Testis (tissue), 3 donors: Measurements from ENCODE around the gene BRD2. TPM values are rescaled to one million over a fixed set of nuclear protein-coding genes. Genes with fewer than 3 reads are reported as not detected.
A peak's percentile ranks its signal among the peaks of the same experiment; 100 is the strongest.

Source experiments
- DNase-seq: peaks from one replicate; pipeline ENCODE4 v3.0.0-alpha.2; 2019
- H3K27ac ChIP-seq, 2 donors: fragments of 200-600 bp; sonication (generic); one replicate each; pipeline ENCODE4 v1.5.1; 2019
- H3K27me3 ChIP-seq: fragments of 200-600 bp; sonication (generic); one replicate; pipeline ENCODE4 v1.5.1; 2019
- H3K36me3 ChIP-seq: fragments of 200-600 bp; sonication (generic); one replicate; pipeline ENCODE4 v1.5.1; 2017; ENCODE audit warnings: low read depth; ENCODE audit errors: missing control alignments
- H3K4me1 ChIP-seq: fragments of 200-600 bp; sonication (generic); one replicate; pipeline ENCODE4 v1.5.1; 2019
- H3K4me3 ChIP-seq, 2 donors: fragments of 200-600 bp; sonication (generic); one replicate each; pipeline ENCODE4 v1.5.1; 2017 to 2019
- H3K9me3 ChIP-seq: fragments of 200-600 bp; sonication (generic); one replicate; pipeline ENCODE4 v1.5.1; 2017
- CTCF ChIP-seq, 3 experiments: fragments of 450-650 bp in 2 of 3; fragments of 200-600 bp in 1 of 3; sonication (generic) in 1 of 3; IDR thresholded peaks; one replicate each; pipeline ENCODE4 v1.5.1; 2016 to 2019; ENCODE audit warnings: antibody characterized with exemption in 3 of 3, mild to moderate bottlenecking in 2 of 3, moderate library complexity in 1 of 3
- POLR2A ChIP-seq: fragments of 450-650 bp; IDR thresholded peaks from one replicate; pipeline ENCODE4 v1.6.1; 2017; ENCODE audit warnings: antibody characterized with exemption, mild to moderate bottlenecking, moderate library complexity
- WGBS, 2 donors: methylation state at CpG; one replicate each; pipeline ENCODE4 v1.1.5; 2018; 5-methylcytosine and 5-hydroxymethylcytosine counted together
- intact Hi-C: fragments of 100-400 bp; cut with DNase I; formaldehyde crosslinking; loops from one replicate; pipeline ENCODE4 v1.15.1; 2023; ENCODE audit warnings: low total_unique reads
- polyA plus RNA-seq: library from polyadenylated mRNA; stranded (reverse); fragments of 350-450 nt; fragmentation: Illumina TruSeq; extraction: RNeasy Lipid Tissue Mini Kit (QIAGEN cat#74804); gene quantifications from one replicate; pipeline ENCODE4 v1.2.3, GENCODE V29; 2014; ENCODE audit warnings: low read depth, low replicate concordance; ENCODE audit not compliant: insufficient read depth
- total RNA-seq, 2 donors: library from RNA; depleted of rRNA; stranded (reverse); fragments of >200 nt; gene quantifications; one replicate each; pipeline ENCODE4 v1.2.3, GENCODE V29; 2016

The BRD2 gene
- total and polyA plus RNA-seq, 3 donors from 2014 or later: 299 to 334 (median 312) TPM

- TF ChIP-seq POLR2A (no peak), CTCF (IDR thresholded peaks at IDR 0.05) (no peak)
- no peaks in the 10 kb centered on the region for H3K27me3 ChIP-seq
- H3K9me3 ChIP-seq: no peaks in the 10 kb centered on the region
- no peak overlapping the region for H3K4me3 ChIP-seq
- H3K36me3 ChIP-seq: no peaks in the 10 kb centered on the region
- no peak for DNase-seq
- 72 to 86% methylated on average over 4 of the region's 4 CpGs for WGBS, 2 donors
- H3K4me1 ChIP-seq: peaks cover 3% of the 10 kb centered on the region
- H3K27ac ChIP-seq: peak overlapping the region in 1 of 2 donors; percentile 8
- intact Hi-C loops: no loop called here
Observed at GRCh38 chr6:32943864-32944649, 24.3 kb upstream of the BRD2 start.

DNA sequence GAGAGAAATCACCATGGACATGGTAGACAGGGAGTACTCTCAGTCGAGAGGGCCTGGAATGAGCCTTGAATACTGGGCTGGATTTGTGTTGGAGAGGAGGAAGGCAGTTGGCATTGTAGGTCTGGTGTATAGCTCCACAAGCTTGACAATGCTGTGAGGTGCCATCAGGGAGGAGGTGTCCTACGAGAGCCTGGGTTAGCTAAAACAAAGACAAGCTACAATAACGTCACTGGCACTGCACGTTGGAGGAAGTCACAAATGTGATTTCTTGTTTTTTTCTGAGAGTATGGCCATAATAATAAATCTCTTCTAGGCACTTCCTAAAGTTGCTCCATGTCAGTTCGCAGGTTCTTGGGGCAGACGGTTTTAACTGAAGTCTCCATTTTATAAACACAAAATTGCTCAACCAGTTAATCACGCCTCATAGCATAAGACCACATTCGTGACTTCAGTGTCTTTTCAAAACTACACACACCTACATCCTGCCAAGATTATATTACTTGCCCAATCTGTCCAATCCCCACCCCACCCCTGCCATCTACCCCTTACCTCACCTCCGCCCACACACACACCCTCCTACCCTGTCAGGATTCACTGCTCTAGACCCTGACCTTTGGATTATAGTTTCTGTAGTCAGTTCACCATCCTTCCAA, 23.2 kb upstream of the BRD2 start:
- Histone ChIP-seq H3K4me1 (peaks cover 3% of the 10 kb centered on the region), H3K4me3 (no peak overlapping the region), H3K27me3 (no peaks in the 10 kb centered on the region), H3K9me3 (no peaks in the 10 kb centered on the region), H3K36me3 (no peaks in the 10 kb centered on the region), H3K27ac (no peak overlapping the region)
- WGBS, 2 donors: 85 to 86% methylated on average over 9 of the region's 9 CpGs
- DNase-seq: no peak
- intact Hi-C loops: no loop called here
- TF ChIP-seq CTCF (IDR thresholded peaks at IDR 0.05): no peak
- no peak for TF ChIP-seq POLR2A

- H3K36me3 ChIP-seq: no peaks in the 10 kb centered on the region
- DNase-seq: no peak
- H3K27ac ChIP-seq: no peak overlapping the region
- H3K4me3 ChIP-seq: no peak overlapping the region
- no peaks in the 10 kb centered on the region for H3K9me3 ChIP-seq
- H3K4me1 ChIP-seq: no peaks in the 10 kb centered on the region
- TF ChIP-seq CTCF (IDR thresholded peaks at IDR 0.05) (no peak), POLR2A (no peak)
- H3K27me3 ChIP-seq: no peaks in the 10 kb centered on the region
- intact Hi-C loops: no loop called here
Observed at GRCh38 chr6:32945953-32946352, 22.4 kb upstream of the BRD2 start.

DNA sequence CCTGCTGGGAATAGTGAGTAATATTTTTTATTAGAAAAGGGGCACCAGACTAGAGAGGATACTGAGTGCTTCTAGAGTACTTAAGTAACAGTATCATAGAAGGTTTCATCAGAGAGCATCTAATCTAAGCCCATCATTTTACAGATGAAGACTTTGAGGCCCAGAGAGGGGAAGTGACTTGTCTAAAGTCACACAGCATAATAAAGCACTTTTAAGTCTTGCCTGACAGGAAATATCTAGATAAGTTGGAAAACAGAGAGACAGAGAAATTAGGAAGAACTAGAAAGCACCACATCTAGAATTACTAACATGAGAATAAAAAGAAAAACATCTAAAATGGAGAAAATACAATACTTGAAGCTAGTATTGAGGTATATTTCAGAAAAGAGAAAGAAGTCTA, 21.5 kb upstream of the BRD2 start:
- no peaks in the 10 kb centered on the region for H3K4me1 ChIP-seq
- no peaks in the 10 kb centered on the region for H3K27me3 ChIP-seq
- TF ChIP-seq POLR2A: no peak
- TF ChIP-seq CTCF (IDR thresholded peaks at IDR 0.05): no peak
- no peak overlapping the region for H3K27ac ChIP-seq
- H3K4me3 ChIP-seq: no peak overlapping the region
- no peaks in the 10 kb centered on the region for H3K36me3 ChIP-seq
- no peaks in the 10 kb centered on the region for H3K9me3 ChIP-seq
- DNase-seq: no peak
- intact Hi-C loops: no loop called here
